HEK293 (cell line): ENCODE data around the gene FERMT3.

Experiments used
- CTCF ChIA-PET: fragments of 350-600 bp; formaldehyde crosslinking; extraction: SDS; loops from one replicate; lab custom pipeline; 2021; ENCODE audit warnings: antibody characterized with exemption; lab: Yijun Ruan, JAX
- POLR2A ChIA-PET: fragments of 300-600 bp; formaldehyde crosslinking; extraction: SDS; loops from one replicate; lab custom pipeline; 2020; ENCODE audit warnings: antibody characterized with exemption, inconsistent platforms; lab: Yijun Ruan, JAX
- H3K27ac ChIP-seq: fragments of 200-500 bp; sonication (Bioruptor generic); 2 replicates; pipeline ENCODE4 v1.5.1; 2014; ENCODE audit warnings: low read depth, low read length, control low read depth, inconsistent platforms; ENCODE audit errors: extremely low read depth
- H3K36me3 ChIP-seq, 2 experiments: fragments of 200-500 bp in 1 of 2; sonication (Bioruptor generic) in 1 of 2; 1 replicate in 1 of 2; 2 replicates in 1 of 2; pipeline ENCODE4 v1.5.1; 2014 to 2017; ENCODE audit warnings: inconsistent platforms in 2 of 2, low read length in 2 of 2; ENCODE audit not compliant: control insufficient read depth in 2 of 2, insufficient read depth in 1 of 2
- H3K4me1 ChIP-seq: fragments of 200-500 bp; sonication (Bioruptor generic); 2 replicates; pipeline ENCODE4 v1.5.1; 2014; ENCODE audit warnings: mild to moderate bottlenecking, low read length, inconsistent platforms; ENCODE audit not compliant: control insufficient read depth, insufficient read depth
- H3K4me3 ChIP-seq: 2 replicates; pipeline ENCODE4 v1.5.1; 2011; ENCODE audit warnings: low read depth, mild to moderate bottlenecking, control low read depth, low read length, moderate library complexity
- H3K9me3 ChIP-seq: fragments of 200-500 bp; sonication (Bioruptor generic); 2 replicates; pipeline ENCODE4 v1.5.1; 2014; ENCODE audit warnings: low read depth, low read length, inconsistent platforms; ENCODE audit not compliant: control insufficient read depth, insufficient read depth
- GFI1B ChIP-seq: fragments of 450-650 bp; formaldehyde crosslinking; IDR thresholded peaks from 2 replicates; pipeline ENCODE4 v1.5.1; 2016; ENCODE audit warnings: missing biosample characterization, missing genetic modification characterization
- GLIS1 ChIP-seq: fragments of 450-650 bp; formaldehyde crosslinking; IDR thresholded peaks from 2 replicates; pipeline ENCODE4 v1.5.1; 2016; ENCODE audit warnings: missing biosample characterization, missing genetic modification characterization
- IKZF3 ChIP-seq: fragments of 450-650 bp; IDR thresholded peaks from 2 replicates; pipeline ENCODE4 v1.5.0; 2018; ENCODE audit warnings: missing biosample characterization, mild to moderate bottlenecking, missing genetic modification characterization, moderate library complexity
- KLF7 ChIP-seq: fragments of 450-650 bp; formaldehyde crosslinking; IDR thresholded peaks from 2 replicates; pipeline ENCODE4 v1.5.1; 2016; ENCODE audit warnings: missing biosample characterization, missing genetic modification characterization, borderline replicate concordance
- PATZ1 ChIP-seq: fragments of 450-650 bp; formaldehyde crosslinking; IDR thresholded peaks from 2 replicates; pipeline ENCODE4 v1.5.1; 2016; ENCODE audit warnings: missing biosample characterization, missing genetic modification characterization
- PRDM1 ChIP-seq: fragments of 450-650 bp; formaldehyde crosslinking; IDR thresholded peaks from 2 replicates; pipeline ENCODE4; 2016; ENCODE audit warnings: missing biosample characterization, missing genetic modification characterization
- SP2 ChIP-seq: fragments of 450-650 bp; formaldehyde crosslinking; IDR thresholded peaks from 2 replicates; pipeline ENCODE4 v1.5.1; 2016; ENCODE audit warnings: missing biosample characterization, missing genetic modification characterization
- SP7 ChIP-seq: fragments of 450-650 bp; formaldehyde crosslinking; IDR thresholded peaks from 2 replicates; pipeline ENCODE4 v1.5.1; 2016; ENCODE audit warnings: missing biosample characterization, missing genetic modification characterization
- ZBTB17 ChIP-seq: fragments of 450-650 bp; formaldehyde crosslinking; IDR thresholded peaks from 2 replicates; pipeline ENCODE4 v1.5.1; 2016; ENCODE audit warnings: missing biosample characterization, missing genetic modification characterization
- ZBTB49 ChIP-seq: fragments of 450-650 bp; formaldehyde crosslinking; IDR thresholded peaks from 2 replicates; pipeline ENCODE4 v1.5.1; 2016; ENCODE audit warnings: missing biosample characterization, missing genetic modification characterization, low read depth
- ZIC2 ChIP-seq: fragments of 450-650 bp; formaldehyde crosslinking; IDR thresholded peaks from 2 replicates; pipeline ENCODE4 v1.5.1; 2016; ENCODE audit warnings: missing biosample characterization, missing genetic modification characterization
- ZNF10 ChIP-seq: fragments of 450-650 bp; formaldehyde crosslinking; IDR thresholded peaks from 2 replicates; pipeline ENCODE4 v1.5.1; 2017; ENCODE audit warnings: missing biosample characterization, missing genetic modification characterization
- ZNF19 ChIP-seq: fragments of 450-650 bp; formaldehyde crosslinking; IDR thresholded peaks from 2 replicates; pipeline ENCODE4; 2016; ENCODE audit warnings: missing biosample characterization, missing genetic modification characterization, low read depth
- ZNF2 ChIP-seq: fragments of 450-650 bp; formaldehyde crosslinking; IDR thresholded peaks from 2 replicates; pipeline ENCODE4 v1.5.1; 2016; ENCODE audit warnings: missing biosample characterization, missing genetic modification characterization
- ZNF280C ChIP-seq: fragments of 450-650 bp; formaldehyde crosslinking; IDR thresholded peaks from 2 replicates; pipeline ENCODE4 v1.5.1; 2016; ENCODE audit warnings: missing biosample characterization, missing genetic modification characterization
- ZNF335 ChIP-seq: fragments of 450-650 bp; formaldehyde crosslinking; conservative IDR thresholded peaks from 2 replicates; pipeline ENCODE4 v1.5.1; 2016; ENCODE audit warnings: missing biosample characterization, missing genetic modification characterization
- ZNF362 ChIP-seq: fragments of 450-650 bp; formaldehyde crosslinking; IDR thresholded peaks from 2 replicates; pipeline ENCODE4 v1.5.1; 2016; ENCODE audit warnings: missing biosample characterization, missing genetic modification characterization
- ZNF391 ChIP-seq: fragments of 450-650 bp; formaldehyde crosslinking; IDR thresholded peaks from 2 replicates; pipeline ENCODE4 v1.5.1; 2016; ENCODE audit warnings: low read depth, missing biosample characterization, missing genetic modification characterization, borderline replicate concordance
- ZNF521 ChIP-seq: fragments of 450-650 bp; formaldehyde crosslinking; IDR thresholded peaks from 2 replicates; pipeline ENCODE4 v1.5.1; 2017; ENCODE audit warnings: missing biosample characterization, mild to moderate bottlenecking, missing genetic modification characterization
- ZNF544 ChIP-seq: fragments of 450-650 bp; formaldehyde crosslinking; IDR thresholded peaks from 2 replicates; pipeline ENCODE4 v1.5.0; 2017; ENCODE audit warnings: missing biosample characterization, missing genetic modification characterization
- ZNF561 ChIP-seq: fragments of 450-650 bp; IDR thresholded peaks from 2 replicates; pipeline ENCODE4 v1.5.1; 2018; ENCODE audit warnings: missing biosample characterization, missing genetic modification characterization, borderline replicate concordance
- ZNF600 ChIP-seq: fragments of 450-650 bp; formaldehyde crosslinking; IDR thresholded peaks from 2 replicates; pipeline ENCODE4 v1.5.1; 2016; ENCODE audit warnings: missing biosample characterization, missing genetic modification characterization
- ZNF629 ChIP-seq: fragments of 450-650 bp; formaldehyde crosslinking; IDR thresholded peaks from 2 replicates; pipeline ENCODE4 v1.5.1; 2017; ENCODE audit warnings: missing biosample characterization, missing genetic modification characterization
- ZNF658 ChIP-seq: fragments of 450-650 bp; formaldehyde crosslinking; IDR thresholded peaks from 2 replicates; pipeline ENCODE4; 2016; ENCODE audit warnings: missing biosample characterization, missing genetic modification characterization
- ZNF776 ChIP-seq: fragments of 450-650 bp; formaldehyde crosslinking; IDR thresholded peaks from 2 replicates; pipeline ENCODE4 v1.5.0; 2017; ENCODE audit warnings: missing biosample characterization, missing genetic modification characterization, borderline replicate concordance
- ZSCAN16 ChIP-seq: fragments of 450-650 bp; formaldehyde crosslinking; IDR thresholded peaks from 2 replicates; pipeline ENCODE4 v1.5.1; 2016; ENCODE audit warnings: missing biosample characterization, missing genetic modification characterization
- ZSCAN23 ChIP-seq: fragments of 450-650 bp; formaldehyde crosslinking; IDR thresholded peaks from 2 replicates; pipeline ENCODE4 v1.5.1; 2016; ENCODE audit warnings: missing biosample characterization, missing genetic modification characterization
- ZXDB ChIP-seq: fragments of 450-650 bp; formaldehyde crosslinking; IDR thresholded peaks from 2 replicates; pipeline ENCODE4 v1.5.1; 2016; ENCODE audit warnings: missing biosample characterization, missing genetic modification characterization

Gene FERMT3

GRCh38 chr11:64181506-64182411 is 24.8 kb upstream of the FERMT3 start:
- no peaks in the 10 kb centered on the region for H3K4me1 ChIP-seq
- no peak overlapping the region for H3K4me3 ChIP-seq
- no peaks in the 10 kb centered on the region for H3K9me3 ChIP-seq
- CTCF ChIA-PET = interaction anchor here (0.6 to 1.1 kb wide), 3 partner anchors 69 to 477 kb away, joined by 3 to 5 read pairs (median 4); no protein-coding TSS in a partner anchor
- POLR2A ChIA-PET = interaction anchor here (0.5 to 1.5 kb wide), 10 partner anchors 12 to 500 kb away, joined by 3 to 8 read pairs (median 4); partner anchors contain the start of genes FKBP2, NUDT22, PPP1R14B and PRDX5
- peak overlapping the region; percentile 38; the same call in 1 of the 2 replicates for H3K27ac ChIP-seq
- peaks cover 0 to 16% of the 10 kb centered on the region in 2 experiments; a peak in 1 of 3 replicates for H3K36me3 ChIP-seq
- TF ChIP-seq PATZ1 = no peak
- peak; percentile 86 for TF ChIP-seq ZNF335 (tag by site-specific recombination)
- no peak for TF ChIP-seq ZBTB49 (tag by site-specific recombination)
- no peak for TF ChIP-seq ZSCAN23 (tag by site-specific recombination)
- no peak for TF ChIP-seq ZNF544 (tag by site-specific recombination)
- TF ChIP-seq KLF7 = no peak
- TF ChIP-seq ZNF629 (tag by site-specific recombination) = peak; percentile 36; the same call in 1 of the 2 replicates
- TF ChIP-seq ZNF521 (tag by site-specific recombination) = no peak
- no peak for TF ChIP-seq ZSCAN16 (tag by site-specific recombination)
- 0 out of 2 replicates have a peak, but pooled peaks have one; percentile 37 for TF ChIP-seq SP7 (tag by site-specific recombination)
- peak; percentile 56; the same call in 1 of the 2 replicates for TF ChIP-seq ZNF2 (tag by site-specific recombination)
- TF ChIP-seq IKZF3 (tag by site-specific recombination) = peak; percentile 16; the same call in 1 of the 2 replicates
- TF ChIP-seq ZNF600 (tag by site-specific recombination) = peak; percentile 31; the same call in 1 of the 2 replicates
- TF ChIP-seq ZNF19 (tag by site-specific recombination) = no peak
- no peak for TF ChIP-seq ZNF280C (tag by site-specific recombination)
- no peak for TF ChIP-seq ZNF362 (tag by site-specific recombination)
- TF ChIP-seq PRDM1 (tag by site-specific recombination) = no peak
- TF ChIP-seq ZNF658 (tag by site-specific recombination) = no peak
- no peak for TF ChIP-seq ZNF10 (tag by site-specific recombination)
- peak; percentile 78 for TF ChIP-seq ZBTB17 (tag by site-specific recombination)
- peak; percentile 61; the same call in 1 of the 2 replicates for TF ChIP-seq ZXDB (tag by site-specific recombination)
- TF ChIP-seq GFI1B (tag by site-specific recombination) = no peak
- TF ChIP-seq ZIC2 (tag by site-specific recombination) = 0 out of 2 replicates have a peak, but pooled peaks have one; percentile 27
- TF ChIP-seq ZNF391 (tag by site-specific recombination) = no peak
- TF ChIP-seq ZNF776 = no peak
- peak; percentile 47 for TF ChIP-seq SP2 (tag by site-specific recombination)
- 0 out of 2 replicates have a peak, but pooled peaks have one; percentile 16 for TF ChIP-seq GLIS1 (tag by site-specific recombination)
- 0 out of 2 replicates have a peak, but pooled peaks have one; percentile 32 for TF ChIP-seq ZNF561 (tag by site-specific recombination)
